KMS-11 (cell line): ENCODE results near the gene C5AR1.

Source experiments
- H2AFZ ChIP-seq: fragments of 200-600 bp; sonication (generic); 2 replicates; pipeline ENCODE4 v1.6.1; 2016; ENCODE audit warnings: antibody characterized with exemption, mixed run types, low read depth
- H3K27ac ChIP-seq: fragments of 200-600 bp; sonication (generic); 2 replicates; pipeline ENCODE4 v1.6.1; 2016; ENCODE audit warnings: mild to moderate bottlenecking, mixed run types
- H3K27me3 ChIP-seq: fragments of 200-600 bp; sonication (generic); 2 replicates; pipeline ENCODE4 v1.6.1; 2017; ENCODE audit warnings: mild to moderate bottlenecking, low read depth, mixed run types, moderate library complexity; ENCODE audit not compliant: insufficient read depth
- H3K36me3 ChIP-seq: fragments of 200-600 bp; sonication (generic); 2 replicates; pipeline ENCODE4 v1.6.1; 2017; ENCODE audit warnings: mild to moderate bottlenecking, mixed run types; ENCODE audit not compliant: insufficient read depth
- H3K4me1 ChIP-seq: fragments of 200-600 bp; sonication (generic); 2 replicates; pipeline ENCODE4 v1.6.1; 2016; ENCODE audit warnings: mild to moderate bottlenecking, low read depth, mixed run types; ENCODE audit not compliant: poor library complexity, severe bottlenecking
- H3K4me2 ChIP-seq: fragments of 200-600 bp; sonication (generic); 2 replicates; pipeline ENCODE4 v1.7.0; 2016; ENCODE audit warnings: mild to moderate bottlenecking, mixed run types
- H3K4me3 ChIP-seq: fragments of 200-600 bp; sonication (generic); IDR thresholded peaks from 2 replicates; pipeline ENCODE4 v1.6.1; 2017; ENCODE audit warnings: low read depth, low read length, mixed read lengths; ENCODE audit not compliant: insufficient read depth
- H3K79me2 ChIP-seq: fragments of 200-600 bp; sonication (generic); 2 replicates; pipeline ENCODE4 v1.6.1; 2016; ENCODE audit warnings: low read depth, mixed run types; ENCODE audit not compliant: insufficient read depth
- H3K9ac ChIP-seq: fragments of 200-600 bp; sonication (generic); 2 replicates; pipeline ENCODE4 v1.6.1; 2016; ENCODE audit warnings: mild to moderate bottlenecking, mixed run types
- H4K20me1 ChIP-seq: fragments of 200-600 bp; sonication (generic); 2 replicates; pipeline ENCODE4 v1.6.1; 2016; ENCODE audit warnings: mild to moderate bottlenecking, mixed run types; ENCODE audit not compliant: insufficient read depth
- CTCF ChIP-seq: fragments of 200-600 bp; sonication (generic); conservative IDR thresholded peaks from 2 replicates; pipeline ENCODE4 v1.6.1; 2017; ENCODE audit warnings: low read depth, mild to moderate bottlenecking, antibody characterized with exemption, low read length, moderate library complexity, mixed read lengths

Gene C5AR1

DNA sequence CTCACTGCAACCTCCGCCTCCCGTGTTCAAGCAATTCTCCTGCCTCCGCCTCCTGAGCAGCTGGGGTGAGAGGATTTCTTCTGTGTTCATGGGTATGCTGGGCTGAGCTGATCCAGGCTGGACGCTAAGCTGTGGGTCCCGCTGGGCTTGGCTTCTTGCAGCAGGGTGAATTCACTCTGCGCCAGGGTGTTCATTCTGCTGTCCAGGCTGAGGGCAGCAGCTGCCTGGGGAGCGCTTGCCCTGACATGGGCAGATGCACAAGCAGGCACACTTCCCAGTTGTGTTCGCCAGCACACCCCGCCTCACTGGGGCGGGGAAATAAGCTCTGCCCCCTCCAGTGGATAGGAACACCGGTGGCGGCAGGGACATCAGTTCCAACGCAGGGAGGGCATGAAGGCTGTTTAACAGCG, 42.3 kb upstream of the C5AR1 start:
- Histone ChIP-seq H4K20me1 (no peaks in the 10 kb centered on the region), H3K9ac (no peak overlapping the region), H3K4me3 (no peak overlapping the region), H3K36me3 (no peaks in the 10 kb centered on the region), H2AFZ (no peak overlapping the region), H3K27ac (no peak overlapping the region), H3K4me2 (no peak overlapping the region), H3K27me3 (no peaks in the 10 kb centered on the region), H3K4me1 (peaks cover 18% of the 10 kb centered on the region), H3K79me2 (no peaks in the 10 kb centered on the region)
- TF ChIP-seq CTCF: no peak

GRCh38 chr19:47268028-47268427, 41.6 kb upstream of the C5AR1 start:
- Histone ChIP-seq H3K4me3 (no peak overlapping the region), H4K20me1 (no peaks in the 10 kb centered on the region), H3K79me2 (no peaks in the 10 kb centered on the region), H3K9ac (no peak overlapping the region), H2AFZ (no peak overlapping the region), H3K27me3 (no peaks in the 10 kb centered on the region), H3K4me2 (no peak overlapping the region), H3K36me3 (no peaks in the 10 kb centered on the region), H3K27ac (no peak overlapping the region), H3K4me1 (peaks cover 11% of the 10 kb centered on the region)
- TF ChIP-seq CTCF: no peak

- no peaks in the 10 kb centered on the region for H3K4me1 ChIP-seq
- no peak overlapping the region for H3K27ac ChIP-seq
These were observed 40.1 kb upstream of the C5AR1 start for GRCh38 chr19:47269596-47269995.

DNA sequence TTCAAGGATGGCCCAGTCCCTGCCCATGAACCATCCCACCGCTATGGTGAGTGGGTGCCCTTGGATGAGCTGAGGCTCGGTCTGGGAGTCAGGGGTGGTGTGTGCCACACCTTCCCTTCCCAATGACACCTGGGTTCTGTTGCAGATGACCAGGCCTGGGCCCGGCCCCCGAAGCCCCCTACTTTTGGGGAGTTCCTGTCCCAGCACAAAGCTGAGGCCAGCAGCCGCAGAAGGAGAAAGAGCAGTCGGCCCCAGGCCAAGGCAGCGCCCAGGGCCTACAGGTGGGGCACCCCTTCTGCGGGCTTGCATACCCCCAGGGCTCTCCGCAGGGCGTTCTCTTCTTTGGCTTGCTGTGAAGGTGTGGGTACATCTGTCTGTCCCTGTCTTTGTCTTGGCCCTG, 39.3 kb upstream of the C5AR1 start:
- Histone ChIP-seq H2AFZ (no peak overlapping the region), H3K27me3 (no peaks in the 10 kb centered on the region), H3K79me2 (no peaks in the 10 kb centered on the region), H4K20me1 (no peaks in the 10 kb centered on the region), H3K4me2 (no peak overlapping the region), H3K9ac (no peak overlapping the region), H3K27ac (no peak overlapping the region), H3K4me1 (peaks cover 5% of the 10 kb centered on the region), H3K4me3 (no peak overlapping the region), H3K36me3 (no peaks in the 10 kb centered on the region)
- no peak for TF ChIP-seq CTCF

More at GRCh38 chr19:47269596-47269995, 40.1 kb upstream of the C5AR1 start:
- no peaks in the 10 kb centered on the region for H3K27me3 ChIP-seq
- H3K4me3 ChIP-seq: no peak overlapping the region
- H4K20me1 ChIP-seq: no peaks in the 10 kb centered on the region
- TF ChIP-seq CTCF: no peak
- H3K9ac ChIP-seq: no peak overlapping the region
- no peak overlapping the region for H2AFZ ChIP-seq
- H3K4me2 ChIP-seq: no peak overlapping the region
- H3K36me3 ChIP-seq: no peaks in the 10 kb centered on the region
- no peaks in the 10 kb centered on the region for H3K79me2 ChIP-seq

DNA sequence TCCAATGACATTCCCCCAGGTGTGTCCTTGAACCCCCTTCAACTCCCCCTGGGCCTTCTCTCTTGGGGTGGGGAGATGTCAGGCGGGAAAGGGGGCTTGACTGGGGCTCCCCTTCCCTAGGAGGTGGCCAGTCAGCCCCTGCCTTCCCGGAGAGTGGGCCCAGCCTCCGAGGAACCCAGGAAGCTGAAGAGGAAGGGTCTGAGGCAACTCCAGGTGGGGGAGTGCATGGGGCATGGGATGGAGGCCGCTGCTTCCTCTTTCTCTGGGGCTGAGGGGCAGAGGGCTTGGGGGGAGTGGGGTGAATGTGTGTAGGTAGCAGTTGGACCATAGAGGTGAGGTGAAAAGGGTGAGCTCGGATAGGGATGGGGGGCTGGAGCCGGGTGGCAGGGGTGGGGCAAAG, 37.7 kb upstream of the C5AR1 start:
- H4K20me1 ChIP-seq: no peaks in the 10 kb centered on the region
- H3K9ac ChIP-seq: no peak overlapping the region
- no peak for TF ChIP-seq CTCF
- H3K79me2 ChIP-seq: no peaks in the 10 kb centered on the region
- H3K4me3 ChIP-seq: no peak overlapping the region
- no peak overlapping the region for H3K27ac ChIP-seq
- peaks cover 10% of the 10 kb centered on the region for H3K4me1 ChIP-seq
- H2AFZ ChIP-seq: no peak overlapping the region
- no peak overlapping the region for H3K4me2 ChIP-seq
- no peaks in the 10 kb centered on the region for H3K36me3 ChIP-seq
- H3K27me3 ChIP-seq: no peaks in the 10 kb centered on the region
